ENCODE data around the gene UBXN7. TPM values are rescaled to one million over a fixed set of nuclear protein-coding genes. Genes with fewer than 3 reads are reported as not detected.
"Not testable (repeated sequence)": the region's sequence is repeated elsewhere in the genome, so short reads cannot be mapped to it uniquely, and the experiment has no call there.

The UBXN7 gene
- total RNA-seq, 2 experiments from 2014 or later = 58.4 to 63.7 TPM

- no peak for TF ChIP-seq CTCF (IDR thresholded peaks at IDR 0.05)
- H3K4me3 Mint-ChIP-seq = no peak overlapping the region
- H3K4me1 Mint-ChIP-seq (ENCODE audit: low read depth) = peaks cover 8% of the 10 kb centered on the region
- peaks cover 21% of the 10 kb centered on the region for H3K36me3 Mint-ChIP-seq (ENCODE audit: low read depth)
- POLR2A ChIA-PET = no interaction called here
- no peak overlapping the region for H3K27ac Mint-ChIP-seq
- ATAC-seq (no peak), DNase-seq (no peak)
- CTCF ChIA-PET = interaction anchor here (1.3 to 1.5 kb wide), 2 partner anchors 9 to 101 kb away, joined by 3 to 4 read pairs; no protein-coding TSS in a partner anchor
- no peaks in the 10 kb centered on the region for H3K9me3 Mint-ChIP-seq
- no peaks in the 10 kb centered on the region for H3K27me3 Mint-ChIP-seq
- intact Hi-C loops (cut with micrococcal nuclease) = no loop called here
Measured at GRCh38 chr3:196354132-196354531, 78.1 kb downstream of the UBXN7 start.

GRCh38 chr3:196351541-196351940 lies 80.7 kb downstream of the UBXN7 start:
- no peak overlapping the region for H3K4me3 Mint-ChIP-seq
- H3K9me3 Mint-ChIP-seq = no peaks in the 10 kb centered on the region
- H3K4me1 Mint-ChIP-seq (ENCODE audit: low read depth) = no peaks in the 10 kb centered on the region
- TF ChIP-seq CTCF (IDR thresholded peaks at IDR 0.05) = no peak
- ChIA-PET CTCF (interaction anchor here (1.5 kb wide), 1 partner anchor 10 kb away, joined by 4 read pairs; no protein-coding TSS in a partner anchor), POLR2A (no interaction called here)
- H3K36me3 Mint-ChIP-seq (ENCODE audit: low read depth) = peaks cover 13% of the 10 kb centered on the region
- no peak for ATAC-seq
- H3K27ac Mint-ChIP-seq = no peak overlapping the region
- intact Hi-C loops (cut with micrococcal nuclease) = no loop called here
- H3K27me3 Mint-ChIP-seq = no peaks in the 10 kb centered on the region
- no peak for DNase-seq

- Mint-ChIP-seq H3K4me3 (no peak overlapping the region), H3K36me3 (ENCODE audit: low read depth) (peaks cover 11% of the 10 kb centered on the region), H3K4me1 (ENCODE audit: low read depth) (no peaks in the 10 kb centered on the region), H3K27me3 (no peaks in the 10 kb centered on the region), H3K27ac (no peak overlapping the region), H3K9me3 (no peaks in the 10 kb centered on the region)
- intact Hi-C loops (cut with micrococcal nuclease) = no loop called here
- ChIA-PET POLR2A (no interaction called here), CTCF (no interaction called here)
- TF ChIP-seq CTCF (IDR thresholded peaks at IDR 0.05) = no peak
- DNase-seq (no peak), ATAC-seq (no peak)
Measured at GRCh38 chr3:196350067-196350466, 82.2 kb downstream of the UBXN7 start.

GRCh38 chr3:196348698-196349097 lies 83.5 kb downstream of the UBXN7 start:
- intact Hi-C loops (cut with micrococcal nuclease) = no loop called here
- Mint-ChIP-seq H3K9me3 (no peaks in the 10 kb centered on the region), H3K27ac (no peak overlapping the region), H3K4me3 (no peak overlapping the region), H3K4me1 (ENCODE audit: low read depth) (peaks cover 2% of the 10 kb centered on the region), H3K36me3 (ENCODE audit: low read depth) (peaks cover 6% of the 10 kb centered on the region), H3K27me3 (no peaks in the 10 kb centered on the region)
- ATAC-seq (no peak), DNase-seq (no peak)
- ChIA-PET POLR2A (no interaction called here), CTCF (no interaction called here)
- no peak for TF ChIP-seq CTCF (IDR thresholded peaks at IDR 0.05)

GRCh38 chr3:196344663-196345062 lies 87.6 kb downstream of the UBXN7 start:
- ATAC-seq = no peak

GRCh38 chr3:196343917-196344316 lies 88.3 kb downstream of the UBXN7 start:
- DNase-seq; CTCF ChIA-PET; H3K9me3 Mint-ChIP-seq; H3K4me3 Mint-ChIP-seq; intact Hi-C loops (cut with micrococcal nuclease); H3K36me3 Mint-ChIP-seq (ENCODE audit: low read depth); H3K27ac Mint-ChIP-seq; H3K4me1 Mint-ChIP-seq (ENCODE audit: low read depth); H3K27me3 Mint-ChIP-seq; POLR2A ChIA-PET; ATAC-seq: not testable (repeated sequence)

More at GRCh38 chr3:196344663-196345062, 87.6 kb downstream of the UBXN7 start:
- DNase-seq = no peak
- H3K36me3 Mint-ChIP-seq (ENCODE audit: low read depth) = peaks cover 6% of the 10 kb centered on the region
- H3K27me3 Mint-ChIP-seq = no peaks in the 10 kb centered on the region
- no peak for TF ChIP-seq CTCF (IDR thresholded peaks at IDR 0.05)
- no peak overlapping the region for H3K4me3 Mint-ChIP-seq
- intact Hi-C loops (cut with micrococcal nuclease) = no loop called here
- peaks cover 2% of the 10 kb centered on the region for H3K4me1 Mint-ChIP-seq (ENCODE audit: low read depth)
- ChIA-PET CTCF (no interaction called here), POLR2A (interaction anchor here (0.6 kb wide), 1 partner anchor 209 kb away, joined by 3 read pairs; no protein-coding TSS in a partner anchor)
- no peak overlapping the region for H3K27ac Mint-ChIP-seq
- no peaks in the 10 kb centered on the region for H3K9me3 Mint-ChIP-seq

Data from activated CD8-positive, alpha-beta T cell treated with anti-CD3 and anti-CD28 coated beads for 36 hours (primary cell).